Endothelial cell of umbilical vein (primary cell): Measurements from ENCODE around the gene PRR16. TPM values are rescaled to one million over a fixed set of nuclear protein-coding genes. Genes with fewer than 3 reads are reported as not detected.

Experiments
- BruUV-seq: library from RNA; stranded (reverse); fragments of 400-500 nt; replicated peaks from 2 replicates; lab custom pipeline; 2021; lab: Mats Ljungman, UMichigan
- CTCF ChIA-PET: fragments of 300-600, 350-600 bp; sonication (Branson Sonifier 250); formaldehyde crosslinking; loops from one replicate; lab custom pipeline; 2021; ENCODE audit warnings: antibody characterized with exemption, inconsistent platforms; lab: Charles Lee
- POLR2A ChIA-PET: fragments of 300-600, 350-600 bp; sonication (Branson Sonifier 250); formaldehyde crosslinking; loops from one replicate; lab custom pipeline; 2021; ENCODE audit warnings: antibody characterized with exemption, inconsistent platforms; lab: Charles Lee
- DNase-seq: peaks from one replicate; pipeline ENCODE4 v3.0.0-alpha.2; 2011; ENCODE audit warnings: low read depth, low spot score
- FAIRE-seq: peaks from 2 replicates; lab custom pipeline; 2011; peaks lifted over from hg19 to GRCh38; lab: Jason Lieb, UNC
- H2AFZ ChIP-seq: 2 replicates; pipeline ENCODE4 v1.6.0; 2012; ENCODE audit warnings: low read depth, low read length, control low read depth, inconsistent platforms
- H3K27ac ChIP-seq: 2 replicates; pipeline ENCODE4 v1.5.1; 2011; ENCODE audit warnings: low read depth, mild to moderate bottlenecking, control low read depth, low read length, moderate library complexity; ENCODE audit not compliant: insufficient read depth
- H3K27me3 ChIP-seq, 2 experiments: 2 replicates each; pipeline versions ENCODE4 v1.6.0 to v1.6.1; 2011; ENCODE audit warnings: low read length in 2 of 2, mixed read lengths in 1 of 2; ENCODE audit not compliant: control insufficient read depth in 2 of 2, insufficient read depth in 2 of 2
- H3K36me3 ChIP-seq, 2 experiments: 2 replicates in 1 of 2; 3 replicates in 1 of 2; pipeline ENCODE4 v1.5.1; 2011; ENCODE audit warnings: low read length in 2 of 2, mild to moderate bottlenecking in 1 of 2, moderate library complexity in 1 of 2; ENCODE audit not compliant: control insufficient read depth in 2 of 2, insufficient read depth in 2 of 2; ENCODE audit errors: extremely low read depth in 1 of 2
- H3K4me1 ChIP-seq: 3 replicates; pipeline ENCODE4 v1.5.1; 2011; ENCODE audit warnings: mild to moderate bottlenecking, low read length; ENCODE audit not compliant: control insufficient read depth, insufficient read depth; ENCODE audit errors: extremely low read depth
- H3K4me2 ChIP-seq: 2 replicates; pipeline ENCODE4 v1.6.1; 2011; ENCODE audit warnings: low read length, control low read depth, mixed read lengths; ENCODE audit not compliant: insufficient read depth
- H3K4me3 ChIP-seq, 3 experiments: fragments of 200-600 bp in 1 of 3; sonication (generic), shearing (Covaris generic) in 1 of 3; replicated peaks in 1 of 3; 2 replicates each; pipeline ENCODE4 v1.5.1; 2011 to 2016; ENCODE audit warnings: control low read depth in 3 of 3, low read length in 3 of 3, mild to moderate bottlenecking in 2 of 3, inconsistent platforms in 1 of 3, low read depth in 1 of 3, moderate library complexity in 1 of 3; ENCODE audit not compliant: insufficient read depth in 1 of 3
- H3K79me2 ChIP-seq: 2 replicates; pipeline ENCODE4 v1.6.0; 2012; ENCODE audit warnings: low read length, inconsistent platforms; ENCODE audit not compliant: control insufficient read depth, insufficient read depth
- H3K9ac ChIP-seq: replicated peaks from 2 replicates; pipeline ENCODE3; 2011; ENCODE audit warnings: low read length, control low read depth; ENCODE audit not compliant: insufficient read depth; ENCODE audit errors: extremely low read depth
- H3K9me1 ChIP-seq: replicated peaks from 3 replicates; pipeline ENCODE4 v1.6.0; 2011; ENCODE audit warnings: mild to moderate bottlenecking, low read length; ENCODE audit not compliant: control insufficient read depth, insufficient read depth; ENCODE audit errors: extremely low read depth
- H3K9me3 ChIP-seq: replicated peaks from 2 replicates; pipeline ENCODE4 v1.5.1; 2012; ENCODE audit warnings: low read length, inconsistent platforms; ENCODE audit not compliant: control insufficient read depth, insufficient read depth
- H4K20me1 ChIP-seq: replicated peaks from 2 replicates; pipeline ENCODE3; 2011; ENCODE audit warnings: mild to moderate bottlenecking, low read length; ENCODE audit not compliant: control insufficient read depth, insufficient read depth; ENCODE audit errors: extremely low read depth
- EZH2 ChIP-seq: IDR thresholded peaks from 2 replicates; pipeline ENCODE4 v1.6.1; 2012; ENCODE audit warnings: borderline replicate concordance, low read depth, mild to moderate bottlenecking, moderate library complexity, low read length, inconsistent platforms; ENCODE audit not compliant: severe bottlenecking
- FOS ChIP-seq: IDR thresholded peaks from 2 replicates; pipeline ENCODE4 v1.6.1; 2011; ENCODE audit warnings: mild to moderate bottlenecking, low read length, moderate library complexity, borderline replicate concordance; ENCODE audit not compliant: insufficient read depth
- GATA2 ChIP-seq: IDR thresholded peaks from 2 replicates; pipeline ENCODE4 v1.7.0; 2011; ENCODE audit warnings: low read depth, mild to moderate bottlenecking, moderate library complexity, mixed read lengths, low read length; ENCODE audit not compliant: insufficient read length, insufficient read depth
- JUN ChIP-seq: IDR thresholded peaks from 2 replicates; pipeline ENCODE4 v1.6.1; 2011; ENCODE audit warnings: borderline replicate concordance, low read depth; ENCODE audit not compliant: insufficient read length, insufficient read depth
- MYC ChIP-seq: IDR thresholded peaks from one replicate; pipeline ENCODE4 v1.6.1; 2011; ENCODE audit warnings: mild to moderate bottlenecking, low read depth, low read length
- POLR2A ChIP-seq: IDR thresholded peaks from 2 replicates; pipeline ENCODE4 v1.6.1; 2012; ENCODE audit warnings: low read depth, mild to moderate bottlenecking, control low read depth, low read length
- POLR2AphosphoS5 ChIP-seq: IDR thresholded peaks from 2 replicates; pipeline ENCODE4 v1.6.1; 2012; ENCODE audit warnings: low read depth, mild to moderate bottlenecking, control low read depth, low read length, moderate library complexity; ENCODE audit not compliant: insufficient read depth
- dilution Hi-C: fragments of 300-500 bp; cut with MboI; formaldehyde crosslinking; loops from one replicate; pipeline ENCODE4 v1.15.0; 2019; ENCODE audit warnings: low sequenced_read_pairs; ENCODE audit not compliant: extremely low pct_ligation_motif_present
- intact Hi-C: fragments of 100-400 bp; cut with micrococcal nuclease; formaldehyde crosslinking; loops from one replicate; pipeline ENCODE4 v1.10.0; 2022
- polyA plus RNA-seq, 4 experiments: library from polyadenylated mRNA; depleted of rRNA in 3 of 4; stranded (reverse) in 3 of 4; unstranded in 1 of 4; fragments of >200 nt; gene quantifications; 2 replicates each; pipeline versions ENCODE4 v1.2.1 to v1.2.3, GENCODE V29; 2011 to 2012; ENCODE audit warnings: missing spikeins in 1 of 4
- total RNA-seq: library from RNA; stranded (reverse); gene quantifications from 2 replicates; pipeline ENCODE4 v1.2.3, GENCODE V29; 2021
- TF ChIP-seq, protein P1 (sequence below): IDR thresholded peaks from 2 replicates; pipeline ENCODE4 v1.6.1; 2011; ENCODE audit not compliant: insufficient read depth, insufficient read length
- TF ChIP-seq, protein P2 (sequence below), 2 donors: IDR thresholded peaks; 1 replicate in 1 of 2; 2 replicates in 1 of 2; pipeline ENCODE4 v1.5.1; 2011; ENCODE audit warnings: low read length in 2 of 2, mild to moderate bottlenecking in 2 of 2, moderate library complexity in 2 of 2, control low read depth in 1 of 2, inconsistent platforms in 1 of 2, low read depth in 1 of 2; ENCODE audit not compliant: insufficient read depth in 1 of 2; ENCODE audit errors: extremely low read depth in 1 of 2

PRR16 gene
- total and polyA plus RNA-seq, 2 donors (not counting 3 experiments of a cell fraction or from before 2014, with no cell fraction given) = 0.91 to 1.2 TPM

DNA sequence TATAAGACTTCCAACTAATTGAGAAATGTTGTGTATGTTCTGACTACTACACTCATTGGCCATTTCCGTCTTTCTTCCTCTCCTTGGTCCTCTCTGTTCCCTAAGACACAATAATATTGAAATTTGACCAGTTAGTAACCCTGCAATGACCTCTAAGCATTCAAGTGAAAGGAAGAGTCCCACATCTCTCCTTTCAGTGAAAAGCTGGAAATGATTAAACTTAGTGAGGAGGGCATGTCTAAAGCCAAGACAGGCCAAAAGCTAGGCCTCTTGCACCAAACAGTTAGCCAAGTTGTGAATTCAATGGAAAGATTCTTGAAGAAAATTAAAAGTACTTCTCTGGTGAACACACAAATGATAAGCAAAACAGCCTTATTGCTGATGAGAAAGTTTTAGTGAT is 122.5 kb downstream of the PRR16 start:
- no peak overlapping the region for H2AFZ ChIP-seq
- POLR2A ChIA-PET = no interaction called here
- CTCF ChIA-PET = no interaction called here
- H3K4me3 ChIP-seq = no peak overlapping the region
- no peaks in the 10 kb centered on the region for H3K27me3 ChIP-seq
- H4K20me1 ChIP-seq = no peaks in the 10 kb centered on the region
- no peaks in the 10 kb centered on the region for H3K9me3 ChIP-seq
- dilution Hi-C loops (no loop called here), intact Hi-C loops (no loop called here)
- TF ChIP-seq FOS = no peak
- TF ChIP-seq JUN = no peak
- TF ChIP-seq, protein P1, sequence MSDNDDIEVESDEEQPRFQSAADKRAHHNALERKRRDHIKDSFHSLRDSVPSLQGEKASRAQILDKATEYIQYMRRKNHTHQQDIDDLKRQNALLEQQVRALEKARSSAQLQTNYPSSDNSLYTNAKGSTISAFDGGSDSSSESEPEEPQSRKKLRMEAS = no peak
- TF ChIP-seq MYC = no peak
- no peak for TF ChIP-seq POLR2A
- TF ChIP-seq, protein P2, sequence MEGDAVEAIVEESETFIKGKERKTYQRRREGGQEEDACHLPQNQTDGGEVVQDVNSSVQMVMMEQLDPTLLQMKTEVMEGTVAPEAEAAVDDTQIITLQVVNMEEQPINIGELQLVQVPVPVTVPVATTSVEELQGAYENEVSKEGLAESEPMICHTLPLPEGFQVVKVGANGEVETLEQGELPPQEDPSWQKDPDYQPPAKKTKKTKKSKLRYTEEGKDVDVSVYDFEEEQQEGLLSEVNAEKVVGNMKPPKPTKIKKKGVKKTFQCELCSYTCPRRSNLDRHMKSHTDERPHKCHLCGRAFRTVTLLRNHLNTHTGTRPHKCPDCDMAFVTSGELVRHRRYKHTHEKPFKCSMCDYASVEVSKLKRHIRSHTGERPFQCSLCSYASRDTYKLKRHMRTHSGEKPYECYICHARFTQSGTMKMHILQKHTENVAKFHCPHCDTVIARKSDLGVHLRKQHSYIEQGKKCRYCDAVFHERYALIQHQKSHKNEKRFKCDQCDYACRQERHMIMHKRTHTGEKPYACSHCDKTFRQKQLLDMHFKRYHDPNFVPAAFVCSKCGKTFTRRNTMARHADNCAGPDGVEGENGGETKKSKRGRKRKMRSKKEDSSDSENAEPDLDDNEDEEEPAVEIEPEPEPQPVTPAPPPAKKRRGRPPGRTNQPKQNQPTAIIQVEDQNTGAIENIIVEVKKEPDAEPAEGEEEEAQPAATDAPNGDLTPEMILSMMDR (IDR thresholded peaks at IDR 0.05; ENCODE audit: extremely low read depth in 1 of 2, insufficient read depth in 1 of 2, low read depth in 1 of 2, low read length in 2 of 2) = no peak
- no peak for TF ChIP-seq GATA2
- TF ChIP-seq POLR2AphosphoS5 = no peak
- no peak for TF ChIP-seq EZH2
- DNase-seq = no peak
- no peak overlapping the region for H3K9ac ChIP-seq
- BruUV-seq = no TSS peak
- no peak overlapping the region for H3K27ac ChIP-seq
- no peak for FAIRE-seq
- H3K4me2 ChIP-seq = no peak overlapping the region
- no peaks in the 10 kb centered on the region for H3K79me2 ChIP-seq
- no peaks in the 10 kb centered on the region for H3K36me3 ChIP-seq
- no peaks in the 10 kb centered on the region for H3K4me1 ChIP-seq
- no peaks in the 10 kb centered on the region for H3K9me1 ChIP-seq
